ENCODE results near the gene SPSB2.

Gene SPSB2

GRCh38 chr12:6849976-6850560, 23.0 kb downstream of the SPSB2 start:
- Histone ChIP-seq H2AFZ (ENCODE audit: low read length, unreplicated experiment) (no peak overlapping the region), H3K36me3 (ENCODE audit: insufficient read depth, low read length) (peaks cover 3% of the 10 kb centered on the region; the same call in 1 of the 2 replicates), H3K4me3 (ENCODE audit: low read depth, low read length) (peak overlapping the region; percentile 86), H3K27ac (ENCODE audit: low read depth, low read length) (peak overlapping the region; percentile 64; the same call in 1 of the 2 replicates), H3K27me3 (ENCODE audit: insufficient read depth, low read length) (no peaks in the 10 kb centered on the region), H3K4me1 (ENCODE audit: control insufficient read depth, insufficient read depth, low read length, unreplicated experiment) (peaks cover 22% of the 10 kb centered on the region), H3K79me2 (ENCODE audit: control insufficient read depth, insufficient read depth, low read length, unreplicated experiment) (peaks cover 36% of the 10 kb centered on the region)

GRCh38 chr12:6849427-6849826, 23.7 kb downstream of the SPSB2 start:
- Histone ChIP-seq H3K27ac (ENCODE audit: low read depth, low read length) (no peak overlapping the region), H3K4me1 (ENCODE audit: control insufficient read depth, insufficient read depth, low read length, unreplicated experiment) (peaks cover 22% of the 10 kb centered on the region), H2AFZ (ENCODE audit: low read length, unreplicated experiment) (no peak overlapping the region), H3K36me3 (ENCODE audit: insufficient read depth, low read length) (peaks cover 8% of the 10 kb centered on the region), H3K27me3 (ENCODE audit: insufficient read depth, low read length) (no peaks in the 10 kb centered on the region), H3K79me2 (ENCODE audit: control insufficient read depth, insufficient read depth, low read length, unreplicated experiment) (peaks cover 31% of the 10 kb centered on the region), H3K4me3 (ENCODE audit: low read depth, low read length) (peak overlapping the region; percentile 86; the same call in 1 of the 2 replicates)

GRCh38 chr12:6847676-6848075, 25.4 kb downstream of the SPSB2 start:
- no peak overlapping the region for H3K27ac ChIP-seq (ENCODE audit: low read depth, low read length)
- no peaks in the 10 kb centered on the region for H3K27me3 ChIP-seq (ENCODE audit: insufficient read depth, low read length)
- no peak overlapping the region for H2AFZ ChIP-seq (ENCODE audit: low read length, unreplicated experiment)
- peaks cover 11% of the 10 kb centered on the region for H3K4me1 ChIP-seq (ENCODE audit: control insufficient read depth, insufficient read depth, low read length, unreplicated experiment)
- H3K79me2 ChIP-seq (ENCODE audit: control insufficient read depth, insufficient read depth, low read length, unreplicated experiment), result peaks cover 18% of the 10 kb centered on the region
- no peak overlapping the region for H3K4me3 ChIP-seq (ENCODE audit: low read depth, low read length)
- peaks cover 11% of the 10 kb centered on the region for H3K36me3 ChIP-seq (ENCODE audit: insufficient read depth, low read length)

GRCh38 chr12:6846316-6846869, 26.7 kb downstream of the SPSB2 start:
- H3K36me3 ChIP-seq (ENCODE audit: insufficient read depth, low read length), result peaks cover 11% of the 10 kb centered on the region
- H3K4me1 ChIP-seq (ENCODE audit: control insufficient read depth, insufficient read depth, low read length, unreplicated experiment), result peaks cover 11% of the 10 kb centered on the region
- H3K79me2 ChIP-seq (ENCODE audit: control insufficient read depth, insufficient read depth, low read length, unreplicated experiment), result peaks cover 18% of the 10 kb centered on the region
- no peak overlapping the region for H2AFZ ChIP-seq (ENCODE audit: low read length, unreplicated experiment)
- H3K4me3 ChIP-seq (ENCODE audit: low read depth, low read length), result no peak overlapping the region
- H3K27me3 ChIP-seq (ENCODE audit: insufficient read depth, low read length), result no peaks in the 10 kb centered on the region
- no peak overlapping the region for H3K27ac ChIP-seq (ENCODE audit: low read depth, low read length)

- Histone ChIP-seq H3K27ac (ENCODE audit: low read depth, low read length) (no peak overlapping the region), H3K36me3 (ENCODE audit: insufficient read depth, low read length) (peaks cover 11% of the 10 kb centered on the region), H3K27me3 (ENCODE audit: insufficient read depth, low read length) (no peaks in the 10 kb centered on the region), H3K79me2 (ENCODE audit: control insufficient read depth, insufficient read depth, low read length, unreplicated experiment) (peaks cover 14% of the 10 kb centered on the region), H3K4me3 (ENCODE audit: low read depth, low read length) (no peak overlapping the region), H3K4me1 (ENCODE audit: control insufficient read depth, insufficient read depth, low read length, unreplicated experiment) (peaks cover 11% of the 10 kb centered on the region), H2AFZ (ENCODE audit: low read length, unreplicated experiment) (no peak overlapping the region)
Measured at GRCh38 chr12:6845395-6845794, 27.7 kb downstream of the SPSB2 start.

- H3K4me1 ChIP-seq (ENCODE audit: control insufficient read depth, insufficient read depth, low read length, unreplicated experiment), result no peaks in the 10 kb centered on the region
Measured at GRCh38 chr12:6843118-6843902, 29.8 kb downstream of the SPSB2 start.

GRCh38 chr12:6842075-6842474, 31.0 kb downstream of the SPSB2 start:
- Histone ChIP-seq H3K36me3 (ENCODE audit: insufficient read depth, low read length) (peaks cover 11% of the 10 kb centered on the region), H3K4me1 (ENCODE audit: control insufficient read depth, insufficient read depth, low read length, unreplicated experiment) (no peaks in the 10 kb centered on the region), H3K27ac (ENCODE audit: low read depth, low read length) (no peak overlapping the region), H3K4me3 (ENCODE audit: low read depth, low read length) (no peak overlapping the region), H2AFZ (ENCODE audit: low read length, unreplicated experiment) (no peak overlapping the region), H3K27me3 (ENCODE audit: insufficient read depth, low read length) (no peaks in the 10 kb centered on the region), H3K79me2 (ENCODE audit: control insufficient read depth, insufficient read depth, low read length, unreplicated experiment) (no peaks in the 10 kb centered on the region)

More at GRCh38 chr12:6843118-6843902, 29.8 kb downstream of the SPSB2 start:
- Histone ChIP-seq H3K79me2 (ENCODE audit: control insufficient read depth, insufficient read depth, low read length, unreplicated experiment) (no peaks in the 10 kb centered on the region), H2AFZ (ENCODE audit: low read length, unreplicated experiment) (no peak overlapping the region), H3K27me3 (ENCODE audit: insufficient read depth, low read length) (no peaks in the 10 kb centered on the region), H3K36me3 (ENCODE audit: insufficient read depth, low read length) (peaks cover 11% of the 10 kb centered on the region), H3K27ac (ENCODE audit: low read depth, low read length) (no peak overlapping the region), H3K4me3 (ENCODE audit: low read depth, low read length) (no peak overlapping the region)

- no peak within 1 kb of the TSS for H2AFZ ChIP-seq (ENCODE audit: low read length, unreplicated experiment)
- no peak within 1 kb of the TSS for H3K4me3 ChIP-seq (ENCODE audit: low read depth, low read length)
- H3K36me3 ChIP-seq (ENCODE audit: insufficient read depth, low read length), result peaks cover 9% of the 10 kb centered on the region
- no peaks in the 10 kb centered on the region for H3K4me1 ChIP-seq (ENCODE audit: control insufficient read depth, insufficient read depth, low read length, unreplicated experiment)
- no peak within 1 kb of the TSS for H3K27ac ChIP-seq (ENCODE audit: low read depth, low read length)
- H3K79me2 ChIP-seq (ENCODE audit: control insufficient read depth, insufficient read depth, low read length, unreplicated experiment), result no peaks in the 10 kb centered on the region
- H3K27me3 ChIP-seq (ENCODE audit: insufficient read depth, low read length), result no peaks in the 10 kb centered on the region
Measured at GRCh38 chr12:6840761-6841515, 32.2 kb downstream of the SPSB2 start, which contains the start of gene GNB3. GNB3 (plus strand) TSS chr12:6840925; CDS start chr12:6841288, 363 bp downstream.

- H3K27me3 ChIP-seq (ENCODE audit: insufficient read depth, low read length), result no peaks in the 10 kb centered on the region
- H3K4me3 ChIP-seq (ENCODE audit: low read depth, low read length), result no peak overlapping the region
- no peaks in the 10 kb centered on the region for H3K79me2 ChIP-seq (ENCODE audit: control insufficient read depth, insufficient read depth, low read length, unreplicated experiment)
- peaks cover 8% of the 10 kb centered on the region for H3K36me3 ChIP-seq (ENCODE audit: insufficient read depth, low read length)
- H2AFZ ChIP-seq (ENCODE audit: low read length, unreplicated experiment), result no peak overlapping the region
- H3K4me1 ChIP-seq (ENCODE audit: control insufficient read depth, insufficient read depth, low read length, unreplicated experiment), result no peaks in the 10 kb centered on the region
- no peak overlapping the region for H3K27ac ChIP-seq (ENCODE audit: low read depth, low read length)
Measured at GRCh38 chr12:6840330-6840729, 32.8 kb downstream of the SPSB2 start.

GRCh38 chr12:6839482-6840201, 33.5 kb downstream of the SPSB2 start:
- Histone ChIP-seq H3K79me2 (ENCODE audit: control insufficient read depth, insufficient read depth, low read length, unreplicated experiment) (no peaks in the 10 kb centered on the region), H3K4me1 (ENCODE audit: control insufficient read depth, insufficient read depth, low read length, unreplicated experiment) (no peaks in the 10 kb centered on the region), H3K36me3 (ENCODE audit: insufficient read depth, low read length) (peaks cover 3% of the 10 kb centered on the region), H3K4me3 (ENCODE audit: low read depth, low read length) (no peak overlapping the region), H3K27ac (ENCODE audit: low read depth, low read length) (no peak overlapping the region), H2AFZ (ENCODE audit: low read length, unreplicated experiment) (no peak overlapping the region), H3K27me3 (ENCODE audit: insufficient read depth, low read length) (no peaks in the 10 kb centered on the region)

Measured in ACC112 (cell line).